ENCODE results near the gene RAB40C. TPM values are rescaled to one million over a fixed set of nuclear protein-coding genes. Genes with fewer than 3 reads are reported as not detected.

The RAB40C gene
- total RNA-seq, 1 donor from 2014 or later, result 13.1 TPM

DNA sequence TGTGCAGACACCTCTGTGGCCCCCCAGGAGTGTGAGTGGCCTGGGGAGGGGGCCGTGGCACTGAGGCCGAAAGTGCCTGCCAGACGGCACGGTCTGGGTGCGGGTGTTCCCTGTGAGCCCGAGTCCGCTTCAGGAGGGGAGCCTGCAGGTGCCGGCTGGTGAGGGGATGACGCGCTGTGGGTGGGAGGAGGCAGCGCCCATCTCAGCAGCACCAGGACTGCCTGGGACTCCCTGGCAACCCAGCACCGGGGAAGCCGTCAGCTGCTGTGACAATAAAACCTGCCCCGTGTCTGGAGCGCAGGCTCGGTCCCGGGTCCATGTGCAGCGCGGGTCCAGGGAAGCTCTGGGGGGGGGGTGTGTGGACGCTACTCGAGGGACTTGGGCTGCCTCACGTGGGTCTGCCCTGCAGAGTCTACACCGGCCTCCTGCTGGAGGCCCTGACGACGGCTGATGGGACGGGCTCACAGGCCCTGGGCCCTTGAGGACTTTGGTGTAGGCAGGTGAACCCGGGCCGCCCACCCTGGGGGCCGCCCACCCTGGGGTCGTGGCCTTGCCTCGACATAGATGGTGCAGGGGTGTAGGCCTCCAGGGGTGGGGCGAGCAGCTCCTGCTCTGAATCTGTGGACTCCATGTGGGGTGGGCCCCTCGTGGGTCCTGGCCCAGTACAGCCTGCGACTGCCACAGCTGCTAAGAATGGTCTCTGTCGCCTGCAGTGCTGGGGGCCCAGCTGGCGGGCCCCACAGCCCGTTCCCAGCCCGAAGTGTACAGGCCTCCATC lies 5.9 kb upstream of the RAB40C start:
- intact Hi-C loops (cut with micrococcal nuclease), result no loop called here
- POLR2A ChIA-PET, result no interaction called here
- no peak overlapping the region for H3K27ac Mint-ChIP-seq

DNA sequence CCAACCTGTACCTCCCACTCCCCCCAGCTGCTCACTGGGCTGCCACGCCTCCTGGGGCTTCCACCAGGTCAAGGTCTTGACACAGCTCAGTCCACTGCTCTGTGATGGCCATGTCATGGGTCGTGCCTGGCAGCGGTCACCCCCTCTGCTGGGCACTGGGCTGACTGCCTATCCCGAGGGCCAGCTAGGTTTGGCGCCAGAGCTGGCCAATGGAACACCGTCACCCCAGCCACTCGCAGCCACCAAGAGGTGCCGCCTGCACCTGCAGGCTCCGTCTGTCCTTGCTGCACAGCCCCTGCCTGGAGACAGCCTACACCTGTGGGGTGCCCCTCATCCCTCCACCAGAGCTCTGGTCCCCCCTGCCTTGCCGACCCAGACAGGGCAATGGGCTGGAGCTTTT lies 4.5 kb upstream of the RAB40C start:
- Mint-ChIP-seq H3K4me3 (no peak overlapping the region), H3K9me3 (no peaks in the 10 kb centered on the region), H3K27me3 (no peaks in the 10 kb centered on the region), H3K36me3 (ENCODE audit: low read depth) (peaks cover 7% of the 10 kb centered on the region), H3K4me1 (peaks cover 14% of the 10 kb centered on the region), H3K27ac (no peak overlapping the region)
- ChIA-PET CTCF (no interaction called here), POLR2A (no interaction called here)
- DNase-seq (no peak), ATAC-seq (ENCODE audit: low read depth) (no peak)
- intact Hi-C loops (cut with micrococcal nuclease), result loop anchor here (5.0 kb wide), 1 partner anchor 183 kb away; the partner anchor contains the start of gene DECR2
- TF ChIP-seq, protein P1, sequence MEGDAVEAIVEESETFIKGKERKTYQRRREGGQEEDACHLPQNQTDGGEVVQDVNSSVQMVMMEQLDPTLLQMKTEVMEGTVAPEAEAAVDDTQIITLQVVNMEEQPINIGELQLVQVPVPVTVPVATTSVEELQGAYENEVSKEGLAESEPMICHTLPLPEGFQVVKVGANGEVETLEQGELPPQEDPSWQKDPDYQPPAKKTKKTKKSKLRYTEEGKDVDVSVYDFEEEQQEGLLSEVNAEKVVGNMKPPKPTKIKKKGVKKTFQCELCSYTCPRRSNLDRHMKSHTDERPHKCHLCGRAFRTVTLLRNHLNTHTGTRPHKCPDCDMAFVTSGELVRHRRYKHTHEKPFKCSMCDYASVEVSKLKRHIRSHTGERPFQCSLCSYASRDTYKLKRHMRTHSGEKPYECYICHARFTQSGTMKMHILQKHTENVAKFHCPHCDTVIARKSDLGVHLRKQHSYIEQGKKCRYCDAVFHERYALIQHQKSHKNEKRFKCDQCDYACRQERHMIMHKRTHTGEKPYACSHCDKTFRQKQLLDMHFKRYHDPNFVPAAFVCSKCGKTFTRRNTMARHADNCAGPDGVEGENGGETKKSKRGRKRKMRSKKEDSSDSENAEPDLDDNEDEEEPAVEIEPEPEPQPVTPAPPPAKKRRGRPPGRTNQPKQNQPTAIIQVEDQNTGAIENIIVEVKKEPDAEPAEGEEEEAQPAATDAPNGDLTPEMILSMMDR (IDR thresholded peaks at IDR 0.05), result no peak

More for the DNA sequence above, 5.9 kb upstream of the RAB40C start:
- TF ChIP-seq, protein P1 (IDR thresholded peaks at IDR 0.05), result no peak
- Mint-ChIP-seq H3K9me3 (no peaks in the 10 kb centered on the region), H3K36me3 (ENCODE audit: low read depth) (peaks cover 1% of the 10 kb centered on the region), H3K4me3 (no peak overlapping the region), H3K27me3 (no peaks in the 10 kb centered on the region), H3K4me1 (peaks cover 16% of the 10 kb centered on the region)
- no peak for ATAC-seq (ENCODE audit: low read depth)
- no peak for DNase-seq
- CTCF ChIA-PET, result no interaction called here

DNA sequence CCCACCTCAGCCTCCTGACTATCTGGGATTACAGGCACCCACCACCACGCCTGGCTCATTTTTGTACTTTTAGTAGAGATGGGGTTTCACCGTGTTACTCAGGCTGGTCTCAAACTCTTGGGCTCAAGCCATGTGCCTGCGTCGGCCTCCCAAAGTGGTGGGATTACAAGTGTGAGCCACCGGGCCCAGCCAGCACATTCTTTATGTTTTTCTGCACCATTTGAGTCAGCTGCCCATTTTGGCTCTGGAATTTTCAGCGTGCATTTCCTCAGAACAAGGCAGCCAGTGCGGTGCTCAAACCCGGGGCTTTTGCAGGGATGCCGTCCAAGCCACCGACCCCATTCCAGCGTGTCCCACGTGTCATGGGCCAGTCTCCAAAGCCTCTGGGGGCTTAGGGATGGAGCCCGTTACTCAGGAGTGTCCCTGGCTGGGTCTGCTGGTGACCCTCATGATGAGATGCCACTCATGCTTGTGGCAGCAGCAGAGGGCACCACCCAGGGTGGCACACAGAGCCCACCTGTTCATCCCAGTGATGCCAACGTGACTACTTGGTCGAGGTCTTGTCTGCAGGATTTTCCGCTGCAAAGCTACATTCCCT lies 3.7 kb upstream of the RAB40C start:
- no peak overlapping the region for H3K4me3 Mint-ChIP-seq
- H3K27ac Mint-ChIP-seq, result no peak overlapping the region
- CTCF ChIA-PET, result no interaction called here

DNA sequence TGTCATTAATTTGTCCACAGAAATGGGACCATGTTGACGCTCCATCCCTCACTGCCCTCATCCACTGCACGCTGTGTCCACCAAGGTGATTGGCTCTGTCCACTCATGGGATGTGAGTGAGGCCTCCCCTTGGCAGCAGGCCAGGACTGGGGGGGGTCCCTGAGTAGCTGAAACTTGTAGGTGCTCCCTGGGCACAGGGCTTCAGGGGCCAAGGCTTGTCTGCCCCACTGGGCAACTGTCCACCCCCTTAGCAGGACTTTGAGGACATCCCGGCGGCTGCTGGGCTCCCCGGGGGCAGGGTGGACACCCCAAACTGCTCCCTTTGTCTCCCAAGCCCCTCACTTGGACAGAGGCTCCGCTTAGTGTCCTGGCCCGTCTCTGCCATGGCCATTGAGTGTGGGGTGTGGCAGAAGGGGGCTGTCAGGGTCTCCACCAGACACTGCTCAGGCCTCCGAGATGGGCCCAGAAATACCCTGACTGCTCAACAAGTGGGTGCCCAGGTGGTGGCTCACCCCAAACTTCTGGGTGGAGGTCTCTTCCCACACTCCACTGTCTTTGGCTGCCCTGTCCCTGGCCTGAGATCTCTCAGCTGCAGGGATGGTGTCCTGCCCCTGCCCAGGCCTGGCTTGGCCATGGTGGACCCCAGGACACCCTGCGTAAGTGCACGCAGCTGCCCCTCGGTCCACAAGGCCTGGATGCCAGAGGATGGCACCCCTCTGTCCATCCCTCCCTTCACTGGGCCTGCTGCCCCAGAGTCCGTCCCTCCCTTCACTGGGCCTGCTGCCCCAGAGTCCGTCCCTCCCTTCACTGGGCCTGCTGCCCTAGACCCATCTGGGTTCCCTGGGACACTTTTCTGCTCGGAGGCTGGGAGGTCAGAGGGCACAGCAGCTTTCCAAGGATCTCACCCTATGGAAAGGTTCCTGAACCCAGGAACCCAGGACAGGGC lies 2.9 kb upstream of the RAB40C start:
- H3K4me3 Mint-ChIP-seq, result peak overlapping the region; percentile 69
- H3K4me1 Mint-ChIP-seq, result peaks cover 25% of the 10 kb centered on the region
- peak overlapping the region; percentile 46 for H3K27ac Mint-ChIP-seq
- ChIA-PET CTCF (no interaction called here), POLR2A (interaction anchor here (1.0 to 2.3 kb wide), 2 partner anchors 50 to 81 kb away, joined by 3 to 14 read pairs; partner anchors contain the start of genes METTL26 and RHOT2)
- TF ChIP-seq, protein P1 (IDR thresholded peaks at IDR 0.05), result no peak
- H3K36me3 Mint-ChIP-seq (ENCODE audit: low read depth), result peaks cover 7% of the 10 kb centered on the region
- DNase-seq (peak; percentile 14), ATAC-seq (ENCODE audit: low read depth) (no peak)
- H3K27me3 Mint-ChIP-seq, result no peaks in the 10 kb centered on the region
- intact Hi-C loops (cut with micrococcal nuclease), result loop anchor here (5.0 kb wide), 1 partner anchor 185 kb away; the partner anchor contains the start of gene DECR2
- H3K9me3 Mint-ChIP-seq, result no peaks in the 10 kb centered on the region

More for the DNA sequence above, 3.7 kb upstream of the RAB40C start:
- intact Hi-C loops (cut with micrococcal nuclease), result loop anchor here (5.0 kb wide), 1 partner anchor 184 kb away; the partner anchor contains the start of gene DECR2
- Mint-ChIP-seq H3K36me3 (ENCODE audit: low read depth) (peaks cover 7% of the 10 kb centered on the region), H3K4me1 (peaks cover 21% of the 10 kb centered on the region), H3K9me3 (no peaks in the 10 kb centered on the region), H3K27me3 (no peaks in the 10 kb centered on the region)
- DNase-seq, result no peak
- TF ChIP-seq, protein P1 (IDR thresholded peaks at IDR 0.05), result no peak
- POLR2A ChIA-PET, result no interaction called here
- no peak for ATAC-seq (ENCODE audit: low read depth)
